Measurements from ENCODE around the gene TLK2.

TLK2 gene

GRCh38 chr17:62656446-62656845 is 177.8 kb downstream of the TLK2 start:
- no peak overlapping the region for H3K4me3 ChIP-seq (replicated peaks in 1 of 2; ENCODE audit: low read depth in 2 of 2, low read length in 2 of 2)
- no peak for DNase-seq (ENCODE audit: low read depth in 2 of 2)
- no peak for TF ChIP-seq CTCF (IDR thresholded peaks at IDR 0.05; ENCODE audit: low read depth, low read length)

DNA sequence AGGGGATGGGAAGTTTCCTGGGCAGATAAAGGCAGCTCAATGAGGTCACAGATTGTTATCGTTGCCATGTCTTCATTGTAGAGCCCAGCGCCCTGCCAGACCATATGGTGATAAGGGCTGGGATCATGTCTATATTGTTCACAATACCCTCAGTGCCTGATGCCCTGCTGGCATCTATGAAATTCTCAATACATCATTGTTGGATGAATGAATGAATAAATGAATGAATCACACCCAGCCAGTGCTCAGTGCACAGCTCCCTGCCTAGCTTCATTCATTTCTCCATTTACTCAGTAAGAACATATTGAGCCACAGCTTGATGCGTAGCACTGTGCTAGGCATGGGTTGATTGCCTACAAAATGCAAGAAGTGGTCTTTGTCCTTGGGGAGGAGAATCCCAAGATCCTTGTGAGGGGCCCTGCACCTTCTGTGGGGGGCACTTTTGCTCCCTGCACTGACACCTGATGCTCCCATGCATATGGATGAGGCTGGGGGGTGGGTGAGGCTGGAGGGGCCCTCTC is 178.6 kb downstream of the TLK2 start:
- no peak for TF ChIP-seq CTCF (IDR thresholded peaks at IDR 0.05; ENCODE audit: low read depth, low read length)
- H3K4me3 ChIP-seq (replicated peaks in 1 of 2; ENCODE audit: low read depth in 2 of 2, low read length in 2 of 2): no peak overlapping the region
- no peak for DNase-seq (ENCODE audit: low read depth in 2 of 2)

DNA sequence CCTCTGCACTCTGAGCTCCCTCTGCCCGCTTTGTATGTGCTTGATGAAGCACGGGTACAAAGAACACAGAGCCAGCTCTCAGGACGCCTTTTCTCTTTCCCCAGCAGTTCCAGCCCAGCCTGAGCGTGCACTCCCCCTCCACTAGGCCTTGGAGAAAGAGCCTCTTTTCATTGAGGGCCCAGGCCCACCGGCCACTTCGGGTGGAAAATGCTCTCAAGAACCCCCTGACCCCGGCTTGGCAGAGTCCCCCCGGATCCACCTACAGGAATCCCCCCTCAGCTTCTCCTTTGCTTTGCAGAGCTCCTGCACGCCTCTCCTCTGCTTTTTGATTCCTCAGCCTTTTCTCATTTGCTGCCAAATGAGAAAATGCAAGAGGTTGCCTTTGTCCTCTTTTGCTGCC is 179.1 kb downstream of the TLK2 start:
- no peak overlapping the region for H3K4me3 ChIP-seq (replicated peaks in 1 of 2; ENCODE audit: low read depth in 2 of 2, low read length in 2 of 2)
- no peak for TF ChIP-seq CTCF (IDR thresholded peaks at IDR 0.05; ENCODE audit: low read depth, low read length)
- DNase-seq (ENCODE audit: low read depth in 2 of 2): no peak

DNA sequence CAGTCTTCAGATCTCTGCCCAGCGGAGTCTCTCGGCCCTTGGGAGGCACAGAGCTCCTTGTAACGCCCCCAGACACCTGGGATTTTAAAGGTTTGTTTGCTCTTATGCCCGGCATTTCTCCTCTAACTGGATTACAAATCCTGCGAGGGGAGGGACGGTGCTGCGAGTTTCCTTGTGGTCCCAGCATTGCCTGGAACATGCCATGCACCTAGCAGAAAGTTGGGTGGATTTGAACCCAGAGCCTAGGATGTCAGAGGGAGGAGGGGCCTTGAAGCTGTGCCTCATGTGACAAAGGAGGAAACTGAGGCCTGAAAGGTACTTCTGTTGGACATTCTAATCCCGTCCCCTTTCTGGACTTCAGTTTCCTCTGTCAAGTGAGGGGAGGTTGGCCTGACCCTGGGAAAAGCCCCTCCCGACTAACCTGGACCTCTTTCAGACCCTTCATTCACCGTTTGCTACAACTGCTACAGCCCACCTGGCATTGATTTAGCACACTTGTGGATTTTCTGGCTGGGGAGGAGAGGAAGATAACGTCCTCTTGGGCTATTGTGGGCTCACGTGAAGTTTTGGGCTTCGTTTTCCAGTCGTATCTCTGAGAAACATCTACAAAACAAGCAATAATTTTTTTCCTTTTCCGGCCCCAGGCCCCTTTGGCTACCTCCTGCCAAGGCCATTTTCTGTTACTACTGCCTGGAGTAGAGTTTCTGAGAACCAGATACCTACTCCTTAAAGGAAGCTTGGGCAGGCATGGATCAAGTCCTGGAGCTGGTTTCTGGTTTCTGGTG is 179.7 kb downstream of the TLK2 start:
- no peak overlapping the region for H3K4me3 ChIP-seq (replicated peaks in 1 of 2; ENCODE audit: low read depth in 2 of 2, low read length in 2 of 2)
- TF ChIP-seq CTCF (IDR thresholded peaks at IDR 0.05; ENCODE audit: low read depth, low read length): no peak
- no peak for DNase-seq (ENCODE audit: low read depth in 2 of 2)

- no peak for DNase-seq (ENCODE audit: low read depth in 2 of 2)
- H3K4me3 ChIP-seq (replicated peaks in 1 of 2; ENCODE audit: low read depth in 2 of 2, low read length in 2 of 2): no peak overlapping the region
- no peak for TF ChIP-seq CTCF (IDR thresholded peaks at IDR 0.05; ENCODE audit: low read depth, low read length)
Measured at GRCh38 chr17:62660629-62661118, 182.0 kb downstream of the TLK2 start.

DNA sequence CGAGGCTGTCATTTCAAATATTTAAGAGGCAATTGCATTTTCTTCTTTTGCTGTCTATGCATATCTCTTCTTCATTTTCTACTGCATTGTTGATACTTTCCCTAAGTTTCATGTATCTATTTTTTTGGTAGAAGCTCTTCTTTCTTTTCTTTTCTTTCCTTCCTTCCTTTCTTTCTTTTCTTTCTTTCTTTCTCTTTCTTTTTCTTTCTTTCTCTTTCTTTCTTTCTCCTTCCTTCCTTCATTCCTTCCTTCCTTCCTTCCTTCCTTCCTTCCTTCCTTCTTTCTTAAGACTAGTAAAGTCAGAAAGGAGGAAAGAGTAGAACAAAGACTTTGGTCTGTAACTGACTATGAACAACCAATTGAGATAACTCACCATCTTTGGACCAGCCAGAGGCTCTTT is 182.7 kb downstream of the TLK2 start:
- DNase-seq (ENCODE audit: low read depth in 2 of 2): no peak
- no peak overlapping the region for H3K4me3 ChIP-seq (replicated peaks in 1 of 2; ENCODE audit: low read depth in 2 of 2, low read length in 2 of 2)
- no peak for TF ChIP-seq CTCF (IDR thresholded peaks at IDR 0.05; ENCODE audit: low read depth, low read length)
